Globus pallidus (tissue), 1 donor: ENCODE data around the gene GTF3C1.
"Not testable (repeated sequence)": the region's sequence is repeated elsewhere in the genome, so short reads cannot be mapped to it uniquely, and the experiment has no call there.

Experiments used
- DNase-seq: peaks from one replicate; pipeline ENCODE4 v3.0.0-alpha.2; 2015; ENCODE audit warnings: low spot score

The GTF3C1 gene

DNA sequence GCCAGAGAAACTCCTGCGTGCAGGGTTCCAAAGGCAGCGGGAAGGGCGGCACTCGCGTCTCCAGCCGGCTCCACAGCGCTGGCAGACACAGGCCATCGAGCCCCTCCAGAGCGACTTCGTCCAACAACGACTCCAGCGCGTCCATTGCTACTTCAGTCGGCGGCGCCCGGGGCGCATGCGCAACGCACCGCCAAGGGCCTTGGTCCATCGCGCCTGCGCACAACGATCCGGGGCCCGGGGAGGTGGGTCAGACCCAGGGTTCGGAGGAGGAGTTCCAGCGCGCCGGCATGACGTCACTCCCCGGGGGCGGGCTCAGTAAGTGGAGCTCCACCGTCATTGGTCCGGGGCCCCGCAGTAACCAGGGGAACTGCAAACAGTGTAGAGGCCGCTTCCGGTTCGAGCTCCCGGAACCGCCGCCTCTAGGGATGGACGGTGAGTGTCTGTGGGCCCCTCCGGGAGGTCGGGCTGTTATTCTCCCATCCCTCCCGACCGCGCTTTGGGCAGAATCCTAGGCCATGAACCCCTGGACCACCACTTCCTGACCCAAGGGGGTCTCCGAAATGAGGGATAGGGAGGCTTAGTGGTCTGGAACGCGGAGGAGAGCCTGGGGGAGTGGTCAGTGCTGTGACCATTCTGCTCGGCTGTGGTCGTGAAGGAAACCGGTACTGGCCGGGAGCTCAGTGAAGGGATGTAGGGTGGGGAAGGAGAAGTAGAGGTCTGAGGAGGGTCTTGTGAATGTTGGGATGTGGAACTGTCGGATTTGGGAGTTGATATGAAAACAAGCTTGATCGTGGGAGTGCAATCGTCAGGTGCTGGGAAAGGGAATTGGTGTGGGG lies at the start of gene GTF3C1, which contains the start of gene KATNIP:
Gene GTF3C1, minus strand, starts transcription at position 168 of the 836 bp plus-strand sequence. Its CDS starts 23 bp downstream, at position 145.
Gene KATNIP, plus strand, starts transcription at position 399 of the 836 bp plus-strand sequence. Its CDS starts 27 bp downstream, at position 426.
- peak; percentile 99 for DNase-seq

DNA sequence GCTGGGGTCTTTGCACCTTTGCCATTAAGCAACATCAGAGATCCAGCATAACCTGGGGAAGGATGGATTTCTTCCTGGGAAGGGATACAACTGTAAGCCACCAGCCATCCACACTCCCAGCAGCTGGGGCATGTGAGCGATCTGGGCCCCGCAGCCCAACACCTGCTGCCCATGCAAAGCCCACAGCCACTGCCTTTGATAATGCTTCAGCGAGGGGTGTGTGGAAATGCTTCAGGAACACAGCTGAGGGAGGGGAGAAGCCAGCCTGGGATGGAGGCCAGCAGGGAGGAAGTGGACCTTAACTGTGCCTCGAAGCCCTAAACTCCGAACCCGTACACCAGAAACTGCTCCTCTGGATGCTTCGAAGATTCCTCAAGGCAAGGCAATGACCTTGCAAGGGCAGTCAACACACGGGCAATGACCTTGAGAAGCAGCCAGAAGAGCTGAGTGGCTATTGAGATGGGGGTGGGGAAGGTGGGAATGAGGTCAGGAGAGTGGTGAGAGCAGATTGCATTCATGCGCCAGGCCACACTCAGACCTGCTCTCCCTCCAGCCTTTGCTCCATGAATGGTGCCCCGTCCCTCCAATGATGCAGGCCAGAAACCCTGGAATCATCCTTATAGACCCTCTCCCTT lies 49.3 kb upstream of the GTF3C1 start:
- DNase-seq, result no peak

DNA sequence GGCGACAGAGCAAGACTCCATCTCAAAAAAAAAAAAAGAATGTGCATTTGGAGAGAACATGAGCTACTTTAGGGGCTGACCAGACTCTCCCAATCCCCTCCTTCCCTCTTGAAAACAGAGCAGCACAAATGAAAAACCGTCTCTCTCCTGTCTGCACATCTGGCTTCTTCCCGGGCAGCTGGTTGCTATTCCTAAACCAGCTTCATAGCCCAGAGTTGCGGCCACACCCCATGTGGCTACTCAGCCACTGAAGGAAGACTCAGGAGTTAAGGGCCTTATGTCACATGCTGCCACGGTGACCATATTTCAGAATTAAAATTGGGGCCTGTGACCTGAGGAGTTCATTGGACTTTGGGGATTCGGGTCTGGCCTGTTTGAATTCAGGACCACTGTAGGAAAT lies 48.5 kb upstream of the GTF3C1 start:
- DNase-seq, result no peak

- DNase-seq, result no peak
Measured at GRCh38 chr16:27597361-27597760, 47.6 kb upstream of the GTF3C1 start.

- DNase-seq, result no peak
Measured at GRCh38 chr16:27596411-27596810, 46.7 kb upstream of the GTF3C1 start.

DNA sequence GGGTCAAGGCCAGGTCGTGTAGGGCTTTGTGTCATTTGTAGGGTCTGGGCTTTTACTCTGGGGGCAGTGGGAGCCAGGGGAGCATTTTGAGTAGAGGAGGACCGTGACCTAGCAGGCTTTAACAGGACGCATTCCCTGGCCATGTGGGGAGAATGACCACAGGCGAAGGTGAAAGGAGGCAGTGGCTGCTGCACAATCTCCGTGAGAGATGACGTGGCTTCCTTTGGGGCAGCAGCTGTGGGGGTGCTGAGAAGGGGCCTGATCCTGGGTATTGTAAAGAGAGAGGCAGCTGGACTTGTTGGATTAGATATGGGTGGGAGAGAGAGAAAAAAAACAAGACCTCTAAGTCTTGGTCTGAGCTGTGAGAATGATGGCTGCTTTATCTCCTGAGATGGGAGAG lies 46.3 kb upstream of the GTF3C1 start:
- DNase-seq, result no peak

DNA sequence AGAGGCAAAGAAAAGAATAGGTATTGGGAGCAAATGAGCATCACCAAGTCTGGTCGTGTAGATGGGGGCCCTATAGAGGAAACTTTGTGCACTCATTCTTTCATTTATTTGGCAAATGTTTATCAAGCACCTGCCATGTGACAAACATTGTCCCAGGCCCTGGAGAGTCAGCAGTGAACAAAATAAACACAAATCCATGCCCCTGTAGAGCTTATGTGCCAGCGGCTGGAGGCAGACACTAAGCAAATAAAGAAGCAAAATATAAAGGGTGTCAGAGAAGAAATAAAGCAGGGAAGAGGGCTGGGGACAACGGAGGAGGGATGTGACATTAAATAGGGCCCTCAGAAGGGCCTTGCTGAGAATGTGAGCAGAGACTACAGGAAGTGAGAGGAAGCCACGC lies 45.8 kb upstream of the GTF3C1 start:
- DNase-seq, result no peak

GRCh38 chr16:27591837-27592236 lies 42.1 kb upstream of the GTF3C1 start:
- no peak for DNase-seq

- no peak for DNase-seq
Measured at GRCh38 chr16:27588057-27588456, 38.3 kb upstream of the GTF3C1 start.

DNA sequence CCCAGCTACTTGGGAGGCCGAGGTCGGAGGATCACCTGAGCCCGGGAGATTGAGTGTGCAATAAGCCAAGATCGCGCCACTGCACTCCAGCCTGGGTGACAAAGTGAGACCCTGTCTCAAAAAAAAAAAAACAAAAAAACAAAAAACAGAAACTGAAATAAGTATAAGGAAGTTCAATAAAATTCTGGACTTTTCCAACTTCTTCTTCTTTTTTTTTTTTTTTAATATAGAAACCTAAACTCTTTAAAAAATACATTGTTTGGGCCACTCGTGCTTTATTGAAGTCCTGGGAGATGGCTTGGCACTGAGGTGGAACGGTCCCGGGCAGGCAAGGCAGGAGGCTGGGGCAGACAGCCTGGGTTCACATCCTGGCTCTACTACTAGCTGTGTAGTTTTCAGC lies 37.0 kb upstream of the GTF3C1 start:
- no peak for DNase-seq

- no peak for DNase-seq
Measured at GRCh38 chr16:27585200-27585599, 35.5 kb upstream of the GTF3C1 start.

GRCh38 chr16:27583634-27584033 lies 33.9 kb upstream of the GTF3C1 start:
- DNase-seq, result no peak

DNA sequence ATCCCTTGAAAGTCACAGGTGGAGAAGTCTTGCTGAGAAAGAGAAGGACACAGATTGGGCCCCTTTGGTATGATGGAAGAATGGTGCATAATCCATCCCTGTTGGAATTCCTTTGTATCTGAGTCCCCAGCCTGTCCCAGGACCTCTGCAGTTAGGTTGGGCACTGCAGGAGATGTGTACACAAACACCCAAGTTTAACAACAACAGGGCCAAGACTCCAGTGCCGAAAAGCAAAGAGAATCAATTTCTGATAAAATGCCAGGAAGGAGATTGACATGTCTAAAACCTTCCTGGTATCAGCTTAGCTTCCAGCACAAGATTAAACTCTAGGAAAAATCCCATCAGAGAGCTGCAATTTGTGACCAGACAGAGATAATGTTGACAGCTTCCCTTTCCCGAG lies 33.2 kb upstream of the GTF3C1 start:
- no peak for DNase-seq

DNA sequence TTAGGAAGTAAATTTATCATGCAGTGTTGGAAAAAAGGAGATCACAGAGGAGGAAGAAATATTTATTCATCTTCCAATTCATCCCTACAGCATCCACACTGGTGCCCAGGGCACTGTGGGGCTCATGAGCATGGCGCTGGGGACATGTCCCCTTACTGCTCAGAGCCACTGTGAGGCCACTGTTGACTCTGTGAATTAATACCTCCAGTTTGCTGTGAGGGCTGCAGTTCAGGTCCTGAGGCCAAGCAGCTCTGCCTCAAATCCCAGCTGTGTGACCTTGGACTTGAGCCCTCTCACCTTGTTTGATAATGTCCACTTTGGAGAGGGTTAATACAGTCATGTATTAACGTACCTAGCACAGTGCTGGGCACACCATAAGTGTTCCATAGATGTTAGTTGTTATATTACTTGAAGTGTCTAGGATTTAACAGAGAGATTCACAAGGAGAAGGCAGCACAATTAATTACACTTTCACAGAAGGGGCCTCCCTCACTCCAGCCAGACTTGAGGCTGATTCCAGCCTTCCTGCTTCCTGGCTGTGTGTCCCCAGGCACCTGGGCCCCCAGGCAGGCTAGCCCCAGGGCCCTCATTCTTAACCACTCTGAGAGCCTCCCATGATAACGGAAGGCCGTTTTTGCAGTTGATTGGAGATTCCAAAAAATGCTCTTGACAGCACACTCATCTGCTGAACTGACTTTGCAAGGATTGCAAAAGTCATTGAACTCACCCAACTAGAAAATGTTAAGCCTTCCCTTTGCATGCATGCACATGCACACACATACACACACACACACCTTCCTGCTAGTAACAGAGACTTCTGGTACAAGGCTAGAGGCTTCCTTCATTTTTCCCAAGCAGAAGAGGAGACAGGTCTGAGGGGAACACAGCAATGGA lies 29.6 kb upstream of the GTF3C1 start:
- no peak for DNase-seq

- DNase-seq, result no peak
Measured at GRCh38 chr16:27576729-27577128, 27.0 kb upstream of the GTF3C1 start.

- DNase-seq, result no peak
Measured at GRCh38 chr16:27572711-27573110, 23.0 kb upstream of the GTF3C1 start.

GRCh38 chr16:27571433-27572326 lies 22.0 kb upstream of the GTF3C1 start:
- no peak for DNase-seq

GRCh38 chr16:27570986-27571385 lies 21.3 kb upstream of the GTF3C1 start:
- not testable (repeated sequence) for DNase-seq

- DNase-seq, result no peak
Measured at GRCh38 chr16:27568077-27568476, 18.4 kb upstream of the GTF3C1 start.

DNA sequence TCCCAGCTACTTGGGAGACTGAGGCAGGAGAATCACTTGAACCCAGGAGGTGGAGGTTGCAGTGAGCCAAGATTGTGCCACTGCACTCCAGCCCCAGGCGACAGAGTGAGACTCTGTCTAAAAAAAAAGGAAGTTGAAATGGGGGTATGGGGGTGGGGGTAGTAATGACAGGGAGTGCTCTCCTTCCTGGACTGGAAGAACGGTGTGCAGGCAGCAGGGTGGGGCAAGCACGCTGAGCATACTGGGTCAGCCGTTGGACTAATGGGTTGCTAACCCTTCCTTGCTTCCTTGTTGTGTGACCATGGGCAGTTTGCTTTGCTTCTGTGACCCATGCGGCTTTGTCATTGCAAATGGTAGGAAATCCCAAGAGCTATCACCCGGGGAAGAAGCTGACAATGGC lies 16.7 kb upstream of the GTF3C1 start:
- no peak for DNase-seq

DNA sequence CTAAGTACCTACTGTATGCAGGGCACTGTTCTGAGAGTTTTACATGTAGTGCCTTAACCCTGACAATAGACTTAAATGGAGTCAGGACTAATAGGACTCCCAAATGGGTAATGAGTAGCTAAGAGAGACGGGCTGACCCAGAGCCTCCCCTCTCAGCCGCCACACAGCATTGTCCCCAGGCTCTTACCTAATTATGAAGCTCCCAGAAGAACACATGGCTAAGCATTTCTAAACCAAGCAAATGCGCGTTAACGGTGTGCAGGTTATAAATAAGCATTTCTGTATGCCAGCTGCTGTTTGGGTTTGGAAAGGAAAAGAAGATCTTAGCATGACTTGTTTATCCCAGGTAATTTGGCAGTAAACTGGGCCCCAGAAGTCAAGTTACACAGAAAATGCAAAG lies 14.5 kb upstream of the GTF3C1 start:
- DNase-seq, result no peak
